CD4-positive, alpha-beta T cell treated with Interleukin-15 for 1 hour (primary cell): ENCODE results near the gene HAUS5.
"Not testable (repeated sequence)": the region's sequence is repeated elsewhere in the genome, so short reads cannot be mapped to it uniquely, and the experiment has no call there.

ENCODE experiments used
- DNase-seq: peaks from one replicate; pipeline ENCODE4 v3.0.0-alpha.2; 2020

HAUS5 gene

GRCh38 chr19:35612559-35613321 lies at the start of gene HAUS5:
HAUS5 (plus strand) TSS chr19:35612735; CDS start chr19:35612795, 60 bp downstream.
- peak; percentile 94 for DNase-seq

DNA sequence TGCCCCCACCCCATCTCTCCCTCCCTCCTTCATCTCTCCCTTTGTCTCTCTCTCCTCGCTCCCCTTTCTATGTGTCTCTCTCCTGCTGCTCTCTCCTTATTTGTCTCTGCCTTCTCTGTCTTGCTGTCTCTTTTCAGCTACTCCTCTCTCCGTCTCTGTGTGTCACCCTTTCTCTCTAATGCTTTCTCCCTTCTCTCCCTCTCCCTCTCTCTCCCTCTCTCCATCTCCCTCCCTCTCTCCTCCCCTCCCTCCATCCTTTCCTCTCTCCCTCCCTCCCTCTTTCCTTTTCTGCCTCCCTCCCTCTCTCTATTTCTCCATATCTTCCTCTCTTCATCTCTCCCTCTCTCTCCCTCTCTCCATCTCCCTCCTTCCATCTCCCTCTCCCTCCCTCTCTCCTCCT lies 49.8 kb upstream of the HAUS5 start:
- DNase-seq: no peak

DNA sequence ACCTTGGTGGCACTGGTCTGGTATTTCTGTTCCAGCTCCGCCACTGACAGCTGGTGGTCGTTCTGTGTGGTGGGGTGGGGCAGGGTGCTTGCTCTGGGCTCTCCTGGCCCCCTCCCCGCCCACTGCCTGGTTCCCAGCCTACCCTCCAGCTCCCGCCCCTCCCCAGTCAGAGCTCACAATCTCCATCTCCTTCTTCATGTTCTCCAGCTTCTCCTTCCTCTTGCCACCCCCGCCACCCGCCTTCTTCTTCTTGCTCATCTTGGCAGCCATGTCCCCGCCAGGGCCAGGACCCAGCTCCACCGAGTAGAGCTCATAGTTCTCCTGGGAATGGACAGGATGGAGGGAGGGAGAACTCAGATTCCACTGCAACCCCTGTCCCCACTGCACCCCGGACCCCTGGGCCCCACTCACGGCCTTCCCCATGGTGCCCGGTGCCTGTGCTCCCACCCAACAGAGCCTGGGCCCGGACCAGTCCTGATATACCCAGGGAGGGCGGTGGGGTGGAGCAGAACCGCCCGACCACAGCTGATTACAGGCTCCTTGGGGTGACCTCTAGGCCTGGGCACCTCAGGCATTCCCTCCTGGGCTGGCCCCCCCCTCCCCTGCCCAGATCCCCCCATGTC lies 49.2 kb upstream of the HAUS5 start, which contains the start of gene ATP4A:
TSS of gene ATP4A (minus strand) at position 452 of the 623 bp plus-strand sequence. CDS start at position 423, 29 bp downstream.
- DNase-seq: no peak

DNA sequence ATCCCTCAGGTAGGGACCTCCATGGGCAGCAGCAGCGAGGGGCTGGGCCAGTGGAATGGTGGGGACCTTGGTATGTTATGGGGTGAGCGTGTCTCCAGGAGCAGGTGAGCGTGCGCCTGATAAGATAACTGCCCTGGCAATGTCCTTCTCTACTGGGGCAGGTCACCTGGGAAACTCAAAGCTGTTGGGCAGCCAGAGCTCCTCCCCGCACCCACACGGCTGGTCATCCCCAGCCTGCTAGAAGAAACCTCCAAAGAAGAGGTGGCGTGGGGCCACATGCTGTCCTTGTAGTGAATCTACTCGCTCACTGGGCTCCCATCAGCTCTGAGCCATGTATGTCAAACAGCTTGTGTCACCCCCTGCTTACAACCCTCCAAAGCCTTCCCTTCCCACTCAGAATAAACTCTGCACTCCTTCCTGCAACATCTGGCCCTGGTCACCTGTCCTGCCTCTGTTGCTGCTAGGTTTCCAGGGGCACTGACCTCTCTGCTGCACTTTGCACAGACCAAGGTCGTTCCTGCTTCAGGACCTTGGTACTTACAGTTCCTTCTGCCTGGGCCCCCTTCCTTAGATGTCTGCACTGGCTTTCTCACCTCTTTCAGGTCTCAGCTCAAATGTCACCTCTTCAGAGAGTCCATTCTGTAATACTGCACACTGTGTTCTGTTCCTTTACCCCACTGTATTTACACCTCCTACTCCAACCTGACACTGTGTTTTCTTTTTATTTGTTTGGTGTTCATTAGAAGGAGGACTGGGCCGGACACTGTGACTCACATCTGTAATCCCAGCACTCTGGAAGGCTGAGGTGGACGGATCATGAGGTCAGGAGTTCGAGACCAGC lies 47.3 kb upstream of the HAUS5 start:
- no peak for DNase-seq

DNA sequence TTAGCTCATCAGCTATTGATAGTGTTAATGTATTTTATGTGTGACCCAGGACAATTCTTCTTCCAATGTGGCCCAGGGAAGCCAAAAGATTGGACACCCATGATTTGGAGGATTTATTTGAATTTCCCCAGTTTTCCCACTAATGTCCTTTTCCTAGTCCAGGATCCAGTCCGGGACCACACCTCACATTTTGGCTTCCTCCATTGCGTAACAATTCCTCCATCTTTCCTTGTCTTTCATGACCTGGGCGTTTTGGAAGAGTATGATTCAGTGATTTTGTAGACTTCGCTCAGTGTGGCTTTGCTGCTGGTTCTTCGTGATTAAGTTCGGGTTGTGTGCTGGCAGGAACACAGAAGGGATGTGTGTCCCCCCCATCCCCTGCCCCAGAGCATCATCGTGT lies 45.8 kb upstream of the HAUS5 start:
- DNase-seq: no peak

DNA sequence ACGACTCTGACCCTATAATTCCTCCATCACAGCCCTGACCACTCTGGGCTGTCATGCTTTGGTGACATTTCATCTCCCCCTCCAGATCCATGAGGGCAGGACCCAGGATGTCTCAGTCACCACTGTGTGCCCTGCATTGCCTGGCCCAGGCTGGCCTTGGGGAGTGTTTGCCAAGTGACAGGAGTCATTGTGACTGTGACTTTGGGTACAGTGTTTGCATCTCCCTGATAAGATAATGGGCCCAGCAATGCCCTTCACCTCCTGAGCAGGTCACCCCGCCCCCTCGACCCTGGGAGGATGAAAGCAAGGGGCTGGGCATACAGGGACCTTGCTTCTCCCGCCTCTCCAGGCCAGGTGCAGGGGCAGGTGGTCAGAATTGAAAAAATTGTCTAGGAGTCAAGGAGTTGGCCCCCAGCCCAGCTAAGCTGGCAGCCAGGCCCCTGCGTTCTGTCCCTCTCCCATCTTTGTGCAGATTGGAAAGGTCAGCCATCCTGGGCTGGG lies 43.2 kb upstream of the HAUS5 start:
- no peak for DNase-seq

DNA sequence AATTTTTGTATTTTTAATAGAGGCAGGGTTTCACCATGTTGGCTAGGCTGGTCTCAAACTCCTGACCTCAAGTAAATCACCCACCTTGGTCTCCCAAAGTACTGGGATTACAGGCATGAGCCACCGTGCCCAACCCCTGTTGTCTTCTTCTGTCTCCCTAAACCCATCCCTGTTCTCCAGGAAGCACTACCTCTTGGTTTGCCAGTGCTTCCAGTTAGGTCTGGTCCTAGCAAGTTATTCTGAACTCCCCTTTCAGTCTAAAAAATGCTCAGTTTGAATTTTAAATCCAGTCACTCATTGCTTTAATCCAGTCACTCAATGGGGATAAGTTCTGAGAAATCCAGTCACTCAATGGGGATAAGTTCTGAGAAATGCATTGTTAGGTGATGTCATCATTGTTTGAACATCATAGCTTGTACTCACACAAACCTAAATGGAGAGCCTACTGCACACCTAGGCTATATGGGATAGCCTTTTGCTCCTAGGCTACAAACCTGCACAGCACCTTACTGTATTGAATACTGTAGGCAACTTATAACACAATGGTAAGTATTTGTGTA lies 41.0 kb upstream of the HAUS5 start:
- DNase-seq: no peak

- no peak for DNase-seq
These were observed 34.6 kb upstream of the HAUS5 start for GRCh38 chr19:35577918-35578317.

DNA sequence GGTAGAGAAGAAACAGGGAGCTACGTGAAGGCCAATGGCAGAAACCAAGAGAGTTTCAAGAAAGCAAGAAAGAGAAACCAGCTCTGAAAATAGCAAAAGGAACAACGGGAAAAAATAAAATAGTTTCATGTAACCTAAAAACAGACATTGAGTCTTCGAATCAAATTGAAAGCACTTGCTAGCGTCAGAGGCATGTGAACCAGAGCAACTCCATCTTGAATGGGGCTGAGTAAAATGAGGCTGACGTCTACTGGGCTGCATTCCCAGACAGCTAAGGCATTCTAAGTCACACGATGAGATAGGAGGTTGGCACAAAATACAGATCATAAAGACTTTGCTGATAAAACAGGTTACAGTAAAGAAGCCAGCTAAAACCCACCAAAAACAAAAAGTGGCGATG lies 33.8 kb upstream of the HAUS5 start:
- DNase-seq: no peak

DNA sequence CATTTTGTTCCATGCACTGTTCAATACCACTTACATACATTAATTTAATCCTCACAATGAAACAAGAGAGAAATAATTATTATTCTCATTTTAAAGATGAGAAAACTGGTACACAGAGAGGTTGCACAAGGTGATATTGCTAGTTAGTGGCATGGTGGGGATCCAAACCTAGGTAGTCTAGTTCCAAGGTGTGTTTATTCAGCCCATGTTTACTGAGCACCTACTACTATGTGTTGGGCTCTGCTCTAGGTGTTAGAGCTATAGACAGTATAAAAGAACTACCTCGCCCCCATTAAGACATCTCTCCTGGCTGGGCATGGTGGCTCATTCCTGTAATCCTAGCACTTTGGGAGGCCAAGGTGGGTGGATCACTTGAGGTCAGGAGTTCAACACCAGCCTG lies 29.8 kb upstream of the HAUS5 start:
- no peak for DNase-seq

DNA sequence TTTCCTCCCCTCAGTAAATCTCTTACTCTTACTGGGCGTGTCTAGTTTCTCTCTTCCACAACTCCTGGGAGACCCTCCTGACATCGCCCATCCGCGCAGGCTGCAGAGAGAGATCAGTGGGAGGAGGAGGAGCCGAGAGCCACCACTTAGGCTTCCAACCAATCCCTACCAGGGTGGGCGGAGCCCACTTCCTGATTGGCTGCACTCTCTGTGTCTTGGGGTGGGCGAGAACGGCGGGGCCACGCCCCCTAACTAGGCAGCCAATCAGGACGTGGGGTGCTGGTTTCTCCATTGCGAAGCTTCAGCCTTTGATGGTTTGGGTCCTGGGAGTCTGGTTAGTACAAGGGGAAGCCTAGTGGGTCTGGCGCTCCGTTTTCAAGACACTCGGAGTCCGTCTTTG lies 26.7 kb upstream of the HAUS5 start, which contains the start of gene PMIS2:
TSS of gene PMIS2 (plus strand) at position 326 of the 400 bp plus-strand sequence. CDS start 87 bp downstream, outside the sequence.
- no peak for DNase-seq

DNA sequence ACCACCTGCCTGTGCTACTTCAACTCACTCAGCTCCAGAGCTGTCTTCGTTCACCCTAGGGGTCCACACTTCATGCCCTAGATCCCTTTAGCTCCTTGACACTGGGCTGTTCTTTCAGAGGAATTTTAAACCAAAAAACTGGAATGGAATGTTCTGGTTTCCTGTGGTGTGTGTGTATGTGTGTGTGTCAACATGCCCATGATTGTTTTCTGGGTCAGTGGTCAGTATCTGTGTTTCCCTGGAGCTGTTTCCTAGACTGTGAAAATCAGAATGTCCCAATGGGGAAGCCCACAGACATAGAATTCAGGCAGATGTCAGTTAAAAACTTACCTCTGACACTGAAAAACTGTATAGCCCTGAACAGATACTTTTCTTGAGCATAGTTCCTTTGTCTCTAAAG lies 25.2 kb upstream of the HAUS5 start:
- DNase-seq: no peak

- DNase-seq: no peak
These were observed 21.7 kb upstream of the HAUS5 start for GRCh38 chr19:35590875-35591274.

DNA sequence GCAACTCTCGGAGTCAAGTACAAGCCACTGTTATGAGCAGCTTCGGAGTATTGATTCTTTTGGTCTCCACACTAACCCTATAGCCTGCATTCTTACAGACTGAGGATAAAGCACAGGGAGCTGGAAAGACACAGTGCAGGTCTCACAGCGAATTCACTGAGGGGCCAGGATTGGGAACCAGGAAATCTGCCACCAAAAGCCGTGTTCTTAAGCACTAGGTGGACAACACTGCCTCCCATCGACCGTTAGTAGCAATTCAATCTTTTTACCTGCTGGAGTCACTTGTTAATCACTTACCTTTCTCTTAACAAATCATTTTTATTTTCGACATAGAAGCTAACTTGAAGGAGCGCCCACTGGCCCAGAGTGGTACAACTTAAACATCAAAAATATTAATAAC lies 20.3 kb upstream of the HAUS5 start:
- DNase-seq: no peak

GRCh38 chr19:35595026-35595425 lies 17.5 kb upstream of the HAUS5 start:
- not testable (repeated sequence) for DNase-seq

- DNase-seq: no peak
These were observed 16.6 kb upstream of the HAUS5 start for GRCh38 chr19:35595928-35596327.

DNA sequence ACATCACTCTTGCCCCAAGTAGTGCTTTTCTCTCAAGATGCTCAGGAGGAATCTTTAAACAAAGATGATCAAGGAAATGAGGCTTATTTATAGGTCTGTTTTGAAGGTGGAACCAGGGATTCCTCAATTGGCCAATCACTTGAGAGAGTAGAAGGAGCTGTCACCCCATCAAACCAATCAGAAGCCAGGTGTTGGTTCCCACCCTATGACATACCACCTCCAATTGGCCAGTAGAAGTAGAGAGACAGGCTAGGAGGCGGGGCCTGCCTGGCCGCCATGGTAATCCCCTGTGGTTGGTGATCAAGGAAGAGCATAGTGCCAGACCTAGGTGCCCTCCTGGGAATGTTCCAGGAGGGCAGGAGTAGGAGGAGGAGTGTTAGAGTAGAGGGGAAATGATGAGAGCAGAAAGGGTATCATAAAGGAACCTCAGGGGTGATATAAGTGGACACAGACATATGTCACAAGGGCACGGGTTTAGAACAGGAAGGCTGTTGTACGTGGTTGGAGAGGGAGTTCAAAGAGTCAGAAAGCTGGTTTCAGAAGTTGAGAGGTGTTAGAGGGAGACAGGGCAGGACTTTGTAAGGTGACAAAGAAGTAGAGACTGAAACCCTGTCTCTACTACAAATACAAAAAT lies 16.1 kb upstream of the HAUS5 start:
- DNase-seq: no peak

DNA sequence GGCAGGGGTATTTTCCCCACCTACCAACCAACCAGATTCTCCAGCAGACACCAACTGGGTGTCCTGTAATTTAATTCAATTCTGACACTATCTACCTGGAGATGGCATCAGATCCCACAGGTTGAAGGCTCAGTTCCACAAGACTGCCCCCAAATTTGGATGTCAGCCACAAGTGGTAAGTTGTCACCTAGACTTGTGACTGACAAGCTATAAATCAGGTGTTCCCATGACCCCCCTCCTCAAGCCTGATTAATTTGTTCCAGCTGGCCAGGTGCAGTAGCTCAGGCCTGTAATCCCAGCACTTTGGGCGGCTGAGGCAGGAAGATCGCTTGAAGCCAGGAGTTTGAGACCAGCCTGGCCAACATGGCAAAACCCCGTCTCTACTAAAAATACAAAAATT lies 10.6 kb upstream of the HAUS5 start:
- DNase-seq: no peak

DNA sequence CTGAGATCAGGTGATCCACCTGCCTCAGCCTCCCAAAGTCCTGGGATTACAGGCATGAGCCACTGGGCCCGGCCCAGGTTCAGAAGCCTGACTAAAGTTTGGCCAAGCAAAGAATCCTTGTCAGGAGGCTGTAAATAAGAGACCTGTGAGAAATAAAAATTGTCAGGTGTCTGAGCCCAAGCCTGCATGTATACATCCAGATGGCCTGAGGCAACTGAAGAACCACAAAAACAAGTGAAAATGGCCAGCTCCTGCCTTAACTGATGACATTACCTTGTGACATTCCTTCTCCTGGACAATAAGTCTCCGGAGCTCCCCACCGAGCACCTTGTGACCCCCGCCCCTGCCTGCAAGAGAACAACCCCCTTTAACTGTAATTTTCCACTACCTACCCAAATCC lies 8.1 kb upstream of the HAUS5 start:
- DNase-seq: not testable (repeated sequence)

GRCh38 chr19:35607170-35607569 lies 5.4 kb upstream of the HAUS5 start:
- DNase-seq: not testable (repeated sequence)

DNA sequence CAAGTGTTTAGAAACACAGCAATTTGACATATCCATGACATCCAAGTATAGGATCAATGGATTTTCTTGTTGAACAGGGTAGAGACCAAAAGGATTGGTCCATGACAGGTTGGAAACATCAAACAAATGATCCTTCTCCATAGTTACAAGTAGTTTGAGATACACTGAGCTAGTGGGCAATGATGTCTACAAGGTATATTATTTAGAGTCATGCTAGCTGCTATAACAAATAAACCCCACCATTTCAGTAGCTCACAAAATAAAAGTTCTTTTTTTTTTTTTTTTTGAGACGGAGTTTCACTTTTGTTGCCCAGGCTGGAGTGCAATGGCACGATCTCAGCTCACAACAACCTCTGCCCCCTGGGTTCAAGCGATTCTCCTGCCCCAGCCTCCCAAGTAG lies 4.9 kb upstream of the HAUS5 start:
- DNase-seq: no peak

DNA sequence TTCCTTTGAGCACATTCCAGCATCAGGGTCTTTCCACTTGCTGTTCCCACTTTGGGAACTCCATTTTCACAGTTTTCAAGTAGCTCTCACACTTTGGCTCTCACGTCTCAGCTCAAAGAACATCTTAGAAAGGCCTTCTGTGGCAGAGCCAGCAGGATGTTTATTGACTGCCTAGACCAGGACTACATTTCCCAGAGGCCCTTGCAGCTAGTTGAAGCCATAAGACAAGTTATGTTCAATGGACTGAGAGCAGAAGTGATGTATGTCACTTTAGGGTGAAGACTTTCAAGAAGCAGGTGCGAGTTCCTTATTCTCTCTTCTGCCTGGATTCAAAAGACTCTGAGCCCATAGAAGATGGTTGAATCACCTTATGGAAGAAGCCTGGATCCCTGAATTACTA lies 4.3 kb upstream of the HAUS5 start:
- no peak for DNase-seq
